Keratinocyte (primary cell): ENCODE results near the gene C1RL.

Source experiments
- CTCF ChIP-seq, 3 experiments: IDR thresholded peaks in 1 of 3; conservative IDR thresholded peaks in 1 of 3; optimal IDR thresholded peaks in 1 of 3; 2 replicates in 2 of 3; 3 replicates in 1 of 3; pipeline versions ENCODE3 to v1.5.1; 2011; ENCODE audit warnings: low read length in 3 of 3, mild to moderate bottlenecking in 3 of 3, moderate library complexity in 2 of 3, control low read depth in 1 of 3, inconsistent platforms in 1 of 3; ENCODE audit not compliant: insufficient read depth in 2 of 3; ENCODE audit errors: extremely low read depth in 1 of 3
- EZH2 ChIP-seq: IDR thresholded peaks from one replicate; pipeline ENCODE4 v1.6.1; 2012; ENCODE audit warnings: inconsistent platforms, mild to moderate bottlenecking, low read length, moderate library complexity

DNA sequence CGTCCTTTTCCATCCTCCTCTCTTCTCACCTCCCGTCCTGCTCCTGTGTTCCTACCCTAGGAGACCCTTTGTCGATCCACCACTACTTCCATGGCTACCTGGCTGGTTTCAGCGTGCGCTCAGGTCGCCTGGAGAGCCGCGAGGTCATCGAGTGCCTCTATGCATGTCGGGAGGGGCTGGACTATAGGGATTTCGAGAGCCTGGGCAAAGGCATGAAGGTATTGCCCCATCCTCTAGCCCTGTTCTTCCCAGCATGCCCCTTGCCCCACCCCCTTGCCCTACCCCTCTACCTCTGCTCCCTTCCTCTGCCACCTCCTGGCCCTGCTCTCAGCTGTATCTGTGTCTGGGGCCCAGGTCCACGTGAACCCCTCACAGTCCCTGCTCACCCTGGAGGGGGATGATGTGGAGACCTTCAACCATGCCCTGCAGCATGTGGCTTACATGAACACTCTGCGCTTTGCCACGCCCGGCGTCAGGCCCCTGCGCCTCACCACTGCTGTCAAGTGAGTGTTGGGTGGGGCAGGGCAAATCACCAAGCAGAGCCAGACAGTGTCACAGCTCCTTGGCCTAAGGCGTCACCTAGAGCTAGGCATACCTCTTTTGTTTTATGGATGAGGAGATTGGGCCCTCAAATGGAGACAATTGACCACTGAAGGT is 33.9 kb upstream of the C1RL start:
- TF ChIP-seq CTCF (optimal IDR thresholded peaks at IDR 0.05 in 1 of 3, IDR thresholded peaks at IDR 0.05 in 1 of 3, conservative IDR thresholded peaks at IDR 0.05 in 1 of 3; ENCODE audit: extremely low read depth in 1 of 3, insufficient read depth in 2 of 3, low read length in 3 of 3): no peak
- TF ChIP-seq EZH2: no peak
